Lung (tissue), 12 donors: ENCODE results near the gene FRAS1. TPM values are rescaled to one million over a fixed set of nuclear protein-coding genes. Genes with fewer than 3 reads are reported as not detected.

Experiments used
- ATAC-seq: fragments of 200-7000 bp; cut with Tn5 transposase; one replicate; pipeline ENCODE4 v1.9.1; 2020; ENCODE audit warnings: moderate number of reproducible peaks; ENCODE audit not compliant: insufficient read depth, low FRiP score
- DNase-seq, 3 donors: peaks; one replicate each; pipeline ENCODE4 v3.0.0-alpha.2; 2013 to 2017
- H3K27ac ChIP-seq, 2 donors: one replicate each; pipeline ENCODE4 v1.5.1; 2013; ENCODE audit warnings: mild to moderate bottlenecking in 2 of 2, moderate library complexity in 2 of 2, control low read depth in 1 of 2, inconsistent platforms in 1 of 2, low read depth in 1 of 2, low read length in 1 of 2
- H3K27me3 ChIP-seq, 3 donors: one replicate each; pipeline ENCODE4 v1.5.1; 2013; ENCODE audit warnings: low read length in 2 of 3; ENCODE audit not compliant: control insufficient read depth in 3 of 3, insufficient read depth in 3 of 3
- H3K36me3 ChIP-seq, 4 donors: one replicate each; pipeline ENCODE4 v1.5.1; 2013; ENCODE audit warnings: low read length in 4 of 4, mild to moderate bottlenecking in 1 of 4, moderate library complexity in 1 of 4; ENCODE audit not compliant: control insufficient read depth in 4 of 4, insufficient read depth in 4 of 4
- H3K4me1 ChIP-seq, 5 donors: one replicate each; pipeline ENCODE4 v1.5.1; 2013; ENCODE audit warnings: low read length in 5 of 5, mild to moderate bottlenecking in 2 of 5, moderate library complexity in 1 of 5; ENCODE audit not compliant: control insufficient read depth in 5 of 5, insufficient read depth in 5 of 5
- H3K4me3 ChIP-seq: one replicate; pipeline ENCODE4 v1.5.1; 2013; ENCODE audit warnings: mild to moderate bottlenecking, control low read depth, moderate library complexity
- H3K9ac ChIP-seq, 2 donors: one replicate each; pipeline ENCODE4 v1.5.1; 2013; ENCODE audit warnings: low read length in 2 of 2, control low read depth in 1 of 2; ENCODE audit not compliant: insufficient read depth in 1 of 2
- H3K9me3 ChIP-seq, 4 donors: one replicate each; pipeline ENCODE4 v1.5.1; 2013; ENCODE audit warnings: low read length in 3 of 4, mild to moderate bottlenecking in 1 of 4, moderate library complexity in 1 of 4; ENCODE audit not compliant: control insufficient read depth in 4 of 4, insufficient read depth in 3 of 4
- CTCF ChIP-seq: IDR thresholded peaks from 2 replicates; pipeline ENCODE4 v1.5.1; 2012; ENCODE audit warnings: mild to moderate bottlenecking; ENCODE audit errors: control extremely low read depth, extremely low read depth
- WGBS, 2 donors: extraction: QIAGEN DNeasy Blood & Tissue Kit; methylation state at CpG; one replicate each; pipeline ENCODE4 v1.1.7; 2013; 5-methylcytosine and 5-hydroxymethylcytosine counted together
- polyA plus RNA-seq, 2 donors: library from polyadenylated mRNA; stranded (reverse); fragments of 200-250 nt; gene quantifications; one replicate each; pipeline ENCODE4 v1.2.1, GENCODE V29; 2013
- total RNA-seq, 2 donors: library from RNA; depleted of rRNA in 1 of 2; stranded (reverse); fragments of >200 nt in 1 of 2; gene quantifications; one replicate each; pipeline ENCODE4 v1.2.1, GENCODE V29; 2014 to 2021
- donor health status: control.
- donor health status: control.
- donor health status: Bipolar disorder and iron deficiency.
- donor health status: healthy.
- donor health status: DM: yes; HTN: yes; CAD: no.

The FRAS1 gene
- total and polyA plus RNA-seq, 4 donors, result 0.45 to 53.8 (median 6.9) TPM

DNA sequence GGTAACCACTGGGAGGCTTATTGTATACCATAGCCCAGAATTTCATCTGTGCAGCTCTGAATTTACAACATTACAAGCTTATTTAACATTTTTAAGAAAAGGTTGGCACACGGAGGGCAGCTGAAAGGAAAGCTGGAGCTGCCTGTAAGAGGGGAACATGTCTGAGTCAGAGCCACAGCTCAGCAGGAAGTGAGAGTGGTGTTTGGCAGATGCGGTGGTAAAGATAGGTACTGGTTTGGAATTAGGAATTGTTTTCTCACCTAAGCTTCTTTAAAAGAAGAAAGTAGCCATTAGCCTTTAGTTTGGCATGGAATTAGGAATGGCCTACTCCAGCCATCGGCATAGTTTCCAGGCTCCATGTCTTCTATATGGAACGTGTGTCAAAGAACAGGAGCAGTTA lies 321.9 kb downstream of the FRAS1 start:
- no peaks in the 10 kb centered on the region for H3K27me3 ChIP-seq
- H3K4me3 ChIP-seq, result no peak overlapping the region
- no peak for ATAC-seq
- H3K9me3 ChIP-seq, result no peaks in the 10 kb centered on the region
- WGBS, 2 donors, result 79 to 84% methylated on average over 4 of the region's 4 CpGs
- no peak for TF ChIP-seq CTCF
- H3K36me3 ChIP-seq, result peaks cover 0 to 6% (median 2%) of the 10 kb centered on the region in 4 donors
- no peak for DNase-seq
- no peak overlapping the region for H3K27ac ChIP-seq
- H3K4me1 ChIP-seq, result no peaks in the 10 kb centered on the region
- no peak overlapping the region for H3K9ac ChIP-seq

GRCh38 chr4:78379991-78380729 lies 323.0 kb downstream of the FRAS1 start:
- no peak overlapping the region for H3K4me3 ChIP-seq
- H3K4me1 ChIP-seq, result no peaks in the 10 kb centered on the region
- no peaks in the 10 kb centered on the region for H3K9me3 ChIP-seq
- TF ChIP-seq CTCF, result no peak
- H3K27me3 ChIP-seq, result no peaks in the 10 kb centered on the region
- peaks cover 0 to 5% (median 0%) of the 10 kb centered on the region in 4 donors for H3K36me3 ChIP-seq
- ATAC-seq, result no peak
- no peak overlapping the region for H3K27ac ChIP-seq
- H3K9ac ChIP-seq, result no peak overlapping the region
- DNase-seq, result peak; percentile 17 to 27 (median 24)
- WGBS, 2 donors, result 78 to 88% methylated on average over 4 of the region's 4 CpGs

- DNase-seq (no peak), ATAC-seq (no peak)
- Histone ChIP-seq H3K27ac (no peak overlapping the region), H3K27me3 (no peaks in the 10 kb centered on the region), H3K9ac (no peak overlapping the region), H3K4me1 (no peaks in the 10 kb centered on the region), H3K4me3 (no peak overlapping the region), H3K36me3 (peaks cover 0 to 7% (median 0%) of the 10 kb centered on the region in 4 donors), H3K9me3 (no peaks in the 10 kb centered on the region)
- TF ChIP-seq CTCF, result no peak
Measured at GRCh38 chr4:78386679-78387078, 329.6 kb downstream of the FRAS1 start.

- H3K27me3 ChIP-seq, result no peaks in the 10 kb centered on the region
- no peak overlapping the region for H3K4me3 ChIP-seq
- TF ChIP-seq CTCF, result no peak
- H3K27ac ChIP-seq, result no peak overlapping the region
- DNase-seq (no peak), ATAC-seq (no peak)
- H3K9me3 ChIP-seq, result no peaks in the 10 kb centered on the region
- H3K36me3 ChIP-seq, result peaks cover 0 to 2% (median 0%) of the 10 kb centered on the region in 4 donors
- 78 to 83% methylated on average over 1 of the region's 1 CpG for WGBS, 2 donors
- no peaks in the 10 kb centered on the region for H3K4me1 ChIP-seq
- H3K9ac ChIP-seq, result no peak overlapping the region
Measured at GRCh38 chr4:78395642-78396041, 338.5 kb downstream of the FRAS1 start.
